Activated CD8-positive, alpha-beta memory T cell treated with anti-CD3 and anti-CD28 coated beads, Interleukin-2, amount 50 U/mL, for 1 hour (primary cell): Measurements from ENCODE around the gene KLHL17.

Experiments used
- DNase-seq: peaks from one replicate; pipeline ENCODE4 v3.0.0-alpha.2; 2020; ENCODE audit errors: extremely low read depth

Gene KLHL17

DNA sequence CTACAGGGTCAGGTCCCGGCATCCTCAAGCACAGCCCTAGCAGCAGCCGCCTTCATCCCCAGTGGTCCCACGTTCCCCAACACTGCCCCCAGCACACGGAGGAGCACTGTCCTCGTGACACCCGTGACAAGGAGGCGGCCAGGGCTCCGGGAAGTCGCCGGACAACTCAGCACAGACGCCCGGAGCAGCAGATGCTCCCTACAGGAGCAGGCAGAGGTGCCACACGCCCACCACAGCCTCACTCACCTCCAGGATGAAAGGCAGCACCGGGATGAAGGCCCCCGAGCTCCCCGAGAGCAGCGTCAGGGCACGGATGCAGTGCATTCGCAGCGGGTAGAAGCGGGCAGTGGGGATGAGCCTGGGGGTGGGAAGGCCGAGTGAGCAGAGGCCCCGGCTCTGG is 9.5 kb upstream of the KLHL17 start:
- no peak for DNase-seq

DNA sequence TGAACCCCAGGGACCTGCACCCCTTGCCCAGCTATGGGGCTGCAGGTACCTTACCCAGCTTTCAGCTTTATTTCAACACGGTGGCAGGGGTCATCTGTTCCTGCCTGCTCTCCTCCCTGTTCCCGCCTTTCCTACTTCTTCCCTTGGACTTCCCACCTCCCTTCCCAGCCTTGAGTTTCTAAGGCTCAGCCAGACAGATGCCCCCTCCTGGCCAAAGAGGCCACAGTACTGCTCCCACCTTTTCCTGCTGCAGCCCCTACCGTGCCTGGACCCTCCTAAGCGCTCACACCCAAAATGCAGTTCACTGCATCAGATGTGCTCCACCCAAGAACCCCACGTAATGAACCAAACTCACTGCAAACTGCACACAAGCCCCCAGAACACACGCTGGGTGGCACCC is 9.0 kb upstream of the KLHL17 start:
- no peak for DNase-seq

DNA sequence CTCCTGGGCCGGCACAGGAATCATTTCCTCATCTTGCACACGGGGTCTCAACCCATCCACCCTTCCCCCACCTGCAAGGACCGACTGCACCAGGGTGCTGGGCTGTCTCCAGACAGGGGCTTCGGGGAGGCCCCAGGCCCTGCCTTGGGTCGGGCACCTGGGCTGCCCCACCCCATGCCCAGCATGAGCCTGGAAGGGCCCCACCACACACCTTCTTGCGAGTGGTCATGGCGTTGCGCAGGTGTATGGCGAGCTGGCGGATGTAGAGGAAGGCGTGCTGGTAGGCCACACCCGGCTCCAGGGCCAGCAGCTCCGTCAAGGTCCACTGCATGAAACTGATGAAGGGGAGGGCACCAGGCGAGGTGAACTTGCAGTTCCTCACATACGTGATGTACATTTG is 8.2 kb upstream of the KLHL17 start:
- DNase-seq, result no peak

DNA sequence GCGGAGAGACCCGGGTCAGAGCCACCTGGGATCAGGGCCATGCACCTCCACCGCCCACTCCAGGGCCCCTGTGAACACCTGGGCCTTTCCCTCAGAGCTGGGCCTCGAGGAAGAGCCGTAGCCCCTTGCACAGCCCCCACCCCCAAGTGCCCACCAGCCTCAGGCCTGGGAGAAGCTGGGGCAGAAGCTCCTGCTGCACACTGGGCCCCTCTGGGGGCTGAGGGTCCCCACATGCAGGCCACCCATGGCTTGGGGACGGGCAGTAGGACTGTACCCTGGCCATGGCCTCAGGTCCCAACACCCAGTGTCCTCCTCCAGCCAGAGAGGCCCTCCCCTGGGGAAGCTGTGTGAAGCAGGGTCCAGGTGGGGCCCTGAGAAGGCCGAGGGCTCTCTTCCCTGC is 7.8 kb upstream of the KLHL17 start:
- no peak for DNase-seq

DNA sequence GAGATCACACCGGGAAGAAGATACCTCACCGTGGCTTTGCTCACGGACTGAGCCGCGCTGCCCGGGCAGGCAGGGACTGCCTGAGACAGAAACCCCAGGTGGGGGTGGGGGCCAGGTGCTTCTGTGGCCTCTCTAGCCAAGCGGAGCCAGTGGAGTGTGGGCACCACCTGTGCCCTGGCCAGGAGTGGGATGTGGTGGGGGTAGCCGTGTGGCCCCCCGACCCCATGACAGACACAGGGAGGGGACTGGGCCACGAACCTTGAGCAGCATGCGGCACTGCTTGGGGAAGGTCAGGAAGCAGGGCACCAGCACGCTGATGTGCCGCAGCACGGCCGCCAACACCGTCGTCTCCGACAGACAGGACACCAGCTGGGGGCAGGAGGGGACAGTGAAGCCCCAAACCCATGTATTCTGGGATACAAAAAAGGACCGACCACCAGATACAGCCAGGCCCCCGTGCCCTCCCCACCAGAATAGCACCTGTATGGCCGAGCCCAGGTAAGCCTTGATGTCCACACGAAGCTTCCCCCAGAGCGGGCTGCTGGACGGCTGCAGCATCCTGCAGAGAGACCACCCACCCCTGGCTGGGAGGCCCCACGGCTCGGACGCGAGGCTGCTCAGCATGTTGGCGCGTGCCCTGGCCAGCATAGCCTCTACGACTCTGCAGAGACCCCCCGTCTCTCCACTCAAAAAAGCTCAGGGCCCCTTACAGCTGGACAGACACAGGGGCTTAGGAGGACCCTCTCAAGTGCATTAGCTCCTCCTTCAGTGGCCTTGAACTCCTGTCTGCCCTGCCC is 6.7 kb upstream of the KLHL17 start:
- DNase-seq, result no peak

DNA sequence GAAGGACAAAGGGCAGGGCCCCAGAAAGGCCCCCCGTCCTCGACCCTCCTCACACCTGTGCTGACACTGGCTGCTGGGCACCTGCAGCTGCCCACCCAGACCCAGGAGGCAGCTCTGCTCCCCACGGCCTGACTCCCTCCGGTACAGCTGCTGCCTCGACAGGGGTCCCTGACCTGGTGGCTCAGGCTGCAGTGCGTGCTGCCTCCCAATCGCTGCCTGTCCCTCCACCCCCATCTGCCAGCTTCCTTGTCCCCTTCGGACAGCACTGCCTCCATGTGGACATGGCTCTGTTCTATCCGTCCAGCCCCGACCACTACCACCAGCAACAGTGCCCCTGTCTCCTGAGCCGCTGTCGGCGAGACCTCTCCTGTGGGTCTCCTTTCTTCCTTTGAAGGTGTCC is 5.5 kb upstream of the KLHL17 start:
- DNase-seq, result no peak

DNA sequence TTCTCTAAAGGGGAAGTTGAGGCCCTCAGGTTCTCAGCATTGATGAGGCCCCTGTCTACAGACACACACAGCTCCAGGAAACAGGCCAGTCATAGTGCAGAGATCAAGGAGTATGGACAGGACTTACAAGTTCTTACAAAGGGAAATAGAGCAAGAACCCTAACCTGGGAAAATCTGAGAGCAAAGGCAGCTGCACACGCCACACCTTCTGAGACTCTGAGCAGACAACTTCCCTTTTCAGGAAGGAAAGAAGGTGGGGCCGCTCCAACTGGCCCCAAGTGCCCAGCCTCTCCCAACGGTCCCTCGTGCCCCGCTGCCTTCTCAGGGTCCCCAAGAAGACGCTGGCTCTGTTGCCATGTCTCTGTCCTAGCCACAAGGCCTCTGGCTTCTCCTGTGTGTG is 4.9 kb upstream of the KLHL17 start:
- no peak for DNase-seq

DNA sequence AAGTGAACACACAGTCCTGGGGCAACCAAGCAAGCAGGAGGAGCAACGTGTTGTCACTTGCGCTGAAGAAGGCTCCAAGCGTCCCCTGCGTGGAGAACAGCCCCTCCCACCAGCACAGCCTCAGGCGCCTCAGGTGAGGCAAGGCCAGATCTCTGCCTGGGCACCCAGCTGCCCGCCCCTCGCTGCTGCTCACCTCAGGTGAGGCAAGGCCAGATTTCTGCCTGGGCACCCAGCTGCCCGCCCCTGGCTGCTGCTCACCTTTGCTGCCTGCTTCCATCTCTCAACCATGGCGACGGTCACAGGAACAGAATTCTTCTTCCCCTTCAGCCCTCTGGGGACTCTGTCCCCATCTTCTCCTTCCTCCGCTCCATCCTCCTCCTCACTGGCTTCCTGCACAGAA is 3.7 kb upstream of the KLHL17 start:
- DNase-seq, result no peak

DNA sequence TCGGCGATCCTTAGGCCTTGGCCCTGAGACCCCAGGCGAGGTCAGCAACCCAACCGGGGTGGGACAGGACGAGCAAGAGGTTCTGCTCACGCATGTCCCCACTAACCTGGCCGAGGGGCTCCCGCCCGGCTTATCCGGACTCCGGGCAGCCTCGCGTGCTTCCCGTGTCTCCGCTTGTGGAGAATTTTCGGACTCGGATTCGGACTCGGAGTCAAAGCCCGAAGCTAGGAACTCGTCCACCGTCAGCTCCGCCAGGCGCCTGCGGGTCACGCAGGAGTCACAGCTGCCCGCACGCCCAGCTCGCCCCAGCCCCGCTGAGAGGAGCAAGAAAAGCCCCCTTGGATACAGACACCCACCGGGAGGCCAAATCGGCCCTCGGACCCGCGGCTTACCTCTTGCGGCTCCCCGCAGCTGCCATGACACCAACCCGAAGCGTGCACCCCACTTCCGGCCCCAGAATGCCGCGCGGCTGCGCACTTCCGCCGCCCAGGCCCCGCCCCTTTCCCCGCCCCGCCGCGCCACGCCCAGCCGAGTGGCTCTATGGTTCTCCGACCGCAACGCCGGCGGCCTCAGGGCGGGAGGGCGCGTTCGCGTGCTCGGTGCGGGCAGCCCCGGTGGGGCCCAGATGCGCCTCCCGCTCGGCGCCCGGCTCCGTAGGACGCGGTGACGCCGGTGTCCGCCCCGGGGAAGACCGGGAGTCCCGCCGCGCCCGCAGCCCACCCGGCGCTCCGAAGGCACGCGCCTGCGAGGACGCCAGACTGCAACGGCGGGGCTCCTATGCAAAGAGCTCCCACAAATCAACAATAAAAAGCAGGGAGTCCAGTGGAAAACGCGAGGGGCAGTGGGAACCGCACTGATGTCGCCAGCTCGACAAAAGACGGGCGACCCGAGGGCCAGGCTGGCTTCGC is 1.3 kb upstream of the KLHL17 start, which contains the start of gene NOC2L:
Gene NOC2L, minus strand, starts transcription at position 434 of the 908 bp plus-strand sequence. Its CDS starts 16 bp downstream, at position 418.
- peak; percentile 71 for DNase-seq

DNA sequence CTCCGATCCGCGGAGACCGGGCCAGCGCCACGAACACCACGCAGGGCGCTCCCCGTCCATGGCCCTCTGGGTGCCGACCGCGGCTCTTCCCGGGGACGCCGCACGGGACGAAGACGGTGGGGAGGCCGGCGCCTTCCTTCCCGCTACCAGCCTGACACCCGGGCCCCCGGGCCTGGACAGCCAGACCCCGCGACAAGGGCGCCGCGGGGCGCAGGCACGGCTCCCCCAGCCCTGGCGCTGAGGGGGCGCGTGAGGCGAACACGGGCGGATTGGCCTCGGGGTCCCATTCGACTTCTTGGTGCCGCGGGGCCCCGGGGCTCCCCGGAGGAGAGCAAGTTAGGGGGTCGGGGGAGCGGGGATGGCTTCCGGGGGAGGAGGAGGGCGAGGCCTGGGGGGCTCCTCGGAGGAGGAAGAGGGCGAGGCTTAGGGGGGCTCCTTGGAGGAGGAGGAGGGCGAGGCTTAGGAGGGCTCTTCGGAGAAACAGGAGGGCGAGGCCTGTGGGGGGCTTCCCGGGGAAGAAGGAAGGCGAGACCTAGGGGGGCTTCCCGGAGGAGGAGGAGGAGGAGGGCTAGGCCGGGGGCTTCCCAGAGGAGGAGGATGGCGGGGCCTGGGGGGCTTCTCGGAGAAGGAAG is 537 bp upstream of the KLHL17 start:
- DNase-seq, result no peak

DNA sequence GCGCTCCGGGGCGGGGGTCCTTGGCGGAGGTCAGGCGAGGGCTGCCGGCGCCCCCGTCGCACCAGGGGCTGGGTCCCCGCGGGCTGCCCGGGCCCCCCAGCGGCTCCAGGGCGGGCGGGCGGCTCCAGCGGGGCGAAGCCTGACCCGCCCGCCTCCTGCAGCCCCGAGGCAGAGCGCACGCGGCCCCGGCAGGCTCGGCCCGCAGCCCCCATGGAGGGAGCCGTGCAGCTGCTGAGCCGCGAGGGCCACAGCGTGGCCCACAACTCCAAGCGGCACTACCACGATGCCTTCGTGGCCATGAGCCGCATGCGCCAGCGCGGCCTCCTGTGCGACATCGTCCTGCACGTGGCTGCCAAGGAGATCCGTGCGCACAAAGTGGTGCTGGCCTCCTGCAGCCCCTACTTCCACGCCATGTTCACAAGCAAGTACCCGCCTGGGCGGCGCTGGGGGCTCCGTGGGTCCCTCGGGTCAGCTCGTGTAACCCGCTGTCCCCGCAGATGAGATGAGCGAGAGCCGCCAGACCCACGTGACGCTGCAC is 817 bp downstream of the KLHL17 start:
- no peak for DNase-seq

DNA sequence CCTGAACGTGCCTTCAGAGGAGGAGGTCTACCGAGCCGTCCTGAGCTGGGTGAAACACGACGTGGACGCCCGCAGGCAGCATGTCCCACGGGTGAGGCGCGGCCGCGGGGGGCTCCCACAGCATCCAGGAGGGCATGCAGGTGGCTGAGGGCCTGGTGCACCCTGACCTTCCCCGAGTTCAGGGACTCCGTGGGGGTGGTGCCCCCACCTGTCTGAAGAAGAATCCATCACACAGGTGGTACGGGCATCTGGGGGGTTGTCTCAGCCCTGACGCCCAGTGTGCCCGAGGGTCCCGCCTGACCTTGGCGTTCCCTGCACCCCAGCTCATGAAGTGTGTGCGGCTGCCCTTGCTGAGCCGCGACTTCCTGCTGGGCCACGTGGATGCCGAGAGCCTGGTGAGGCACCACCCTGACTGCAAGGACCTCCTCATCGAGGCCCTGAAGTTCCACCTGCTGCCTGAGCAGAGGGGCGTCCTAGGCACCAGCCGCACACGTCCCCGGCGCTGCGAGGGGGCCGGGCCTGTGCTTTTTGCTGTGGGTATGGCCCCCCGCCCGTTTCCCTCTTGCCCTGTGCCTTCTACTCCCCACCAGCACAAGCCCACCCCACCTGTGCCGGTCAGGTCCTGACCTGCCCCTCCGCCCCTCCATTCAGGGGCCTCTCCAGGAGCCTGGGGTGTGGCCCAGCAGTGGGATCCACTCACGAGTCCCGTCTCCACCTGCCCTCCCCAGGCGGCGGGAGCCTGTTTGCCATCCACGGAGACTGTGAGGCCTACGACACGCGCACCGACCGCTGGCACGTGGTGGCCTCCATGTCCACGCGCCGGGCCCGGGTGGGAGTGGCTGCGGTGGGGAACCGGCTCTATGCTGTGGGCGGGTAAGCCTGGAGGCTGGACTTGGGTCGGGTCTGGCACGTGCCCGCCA is 2.3 kb downstream of the KLHL17 start:
- DNase-seq, result no peak

DNA sequence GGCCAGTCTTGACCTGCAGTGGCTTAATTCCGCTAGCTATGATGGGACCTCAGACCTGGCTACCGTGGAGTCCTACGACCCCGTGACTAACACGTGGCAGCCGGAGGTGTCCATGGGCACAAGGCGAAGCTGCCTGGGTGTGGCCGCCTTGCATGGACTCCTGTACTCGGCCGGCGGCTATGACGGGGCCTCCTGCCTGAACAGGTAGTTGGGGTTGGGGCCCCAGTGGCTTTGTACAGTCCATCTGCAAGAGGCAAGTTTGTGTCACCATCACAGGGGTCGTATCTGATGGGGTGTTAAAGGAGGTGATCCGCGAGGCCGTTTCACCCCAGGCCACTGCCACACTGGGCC is 2.9 kb downstream of the KLHL17 start:
- no peak for DNase-seq

DNA sequence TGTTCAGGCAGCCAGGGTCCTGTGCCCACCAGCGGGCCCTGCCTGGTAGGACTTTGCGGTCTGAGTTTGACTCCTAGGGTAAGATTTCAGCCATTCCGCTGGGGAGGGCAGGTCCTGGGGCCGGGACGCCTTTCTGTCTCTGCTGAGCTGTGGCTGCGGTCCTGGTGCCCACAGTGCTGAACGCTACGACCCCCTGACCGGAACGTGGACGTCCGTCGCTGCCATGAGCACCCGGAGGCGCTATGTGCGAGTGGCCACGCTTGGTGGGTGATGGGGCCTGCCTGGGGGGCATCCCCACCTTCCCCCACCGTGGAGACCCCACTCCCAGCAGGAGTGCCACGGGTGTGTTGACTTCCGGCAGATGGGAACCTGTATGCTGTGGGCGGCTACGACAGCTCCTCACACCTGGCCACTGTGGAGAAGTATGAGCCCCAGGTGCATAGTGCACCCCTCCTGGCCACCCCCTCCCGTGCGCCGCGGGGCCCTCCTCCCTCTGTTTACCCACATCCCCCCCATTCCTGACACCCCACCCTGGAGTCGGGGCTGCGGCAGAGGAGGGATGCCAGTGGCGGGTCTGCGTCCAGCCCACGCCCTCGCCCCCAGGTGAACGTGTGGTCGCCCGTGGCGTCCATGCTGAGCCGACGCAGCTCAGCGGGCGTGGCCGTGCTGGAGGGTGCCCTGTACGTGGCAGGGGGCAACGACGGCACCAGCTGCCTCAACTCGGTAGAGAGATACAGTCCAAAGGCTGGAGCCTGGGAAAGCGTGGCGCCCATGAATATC is 3.6 kb downstream of the KLHL17 start:
- no peak for DNase-seq

DNA sequence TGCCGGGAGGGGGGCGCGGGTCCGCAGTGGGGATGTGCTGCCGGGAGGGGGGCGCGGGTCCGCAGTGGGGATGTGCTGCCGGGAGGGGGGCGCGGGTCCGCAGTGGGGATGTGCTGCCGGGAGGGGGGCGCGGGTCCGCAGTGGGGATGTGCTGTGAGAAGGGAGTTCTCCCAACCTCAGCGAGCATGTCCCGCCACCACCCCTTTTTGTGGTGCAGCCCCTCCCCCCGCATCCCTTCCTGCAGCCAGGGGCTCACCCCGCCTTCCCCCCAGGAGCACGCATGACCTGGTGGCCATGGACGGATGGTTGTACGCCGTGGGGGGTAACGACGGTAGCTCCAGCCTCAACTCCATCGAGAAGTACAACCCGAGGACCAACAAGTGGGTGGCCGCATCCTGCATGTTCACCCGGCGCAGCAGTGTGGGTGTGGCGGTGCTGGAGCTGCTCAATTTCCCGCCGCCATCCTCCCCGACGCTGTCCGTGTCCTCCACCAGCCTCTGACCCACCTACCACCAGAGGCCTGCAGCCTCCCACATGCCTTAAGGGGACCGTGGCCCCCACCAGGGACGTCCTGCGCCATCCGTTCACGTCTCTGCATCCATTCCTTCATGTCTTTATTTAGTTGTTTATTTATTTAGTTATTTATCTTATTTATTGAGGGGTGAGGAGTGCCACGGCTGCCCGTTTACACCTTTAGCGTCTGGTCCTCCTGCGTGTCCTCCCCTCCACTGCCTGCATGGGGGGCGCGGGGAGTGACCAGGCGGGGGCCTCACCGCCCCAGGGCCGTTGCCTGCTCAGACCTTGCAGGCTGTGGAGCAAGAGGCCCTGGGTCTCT is 4.5 kb downstream of the KLHL17 start:
- DNase-seq, result no peak

DNA sequence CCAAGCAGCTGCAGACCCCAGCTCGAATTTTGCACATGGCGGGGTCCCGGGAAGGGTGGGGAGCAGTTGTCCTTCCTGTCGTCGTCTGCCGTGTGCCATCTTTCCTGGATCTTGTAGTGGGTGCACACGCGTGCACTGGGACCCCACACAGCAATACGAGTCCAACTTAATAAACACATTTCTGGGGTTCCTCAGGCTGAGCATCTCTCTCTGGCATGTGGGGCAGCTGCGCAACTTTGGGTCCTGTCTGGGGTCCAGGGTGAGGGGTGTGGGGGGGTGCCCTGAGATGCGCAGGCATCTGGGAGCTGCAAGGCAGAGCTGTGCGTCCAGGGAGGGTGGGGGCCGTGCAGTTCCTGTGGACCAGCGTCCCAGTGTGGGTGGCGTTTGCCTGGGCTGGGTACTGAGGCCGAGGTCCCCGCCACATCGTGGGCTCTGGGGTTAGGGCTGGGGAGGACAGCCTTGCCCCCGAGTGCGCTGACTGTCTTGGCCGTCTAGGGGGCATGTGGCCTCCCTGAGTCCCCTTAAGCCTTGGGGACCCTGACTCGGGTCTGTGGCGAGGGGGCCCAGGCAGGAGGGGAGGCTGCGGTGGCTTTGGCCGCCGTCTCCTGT is 5.2 kb downstream of the KLHL17 start:
- DNase-seq, result no peak

DNA sequence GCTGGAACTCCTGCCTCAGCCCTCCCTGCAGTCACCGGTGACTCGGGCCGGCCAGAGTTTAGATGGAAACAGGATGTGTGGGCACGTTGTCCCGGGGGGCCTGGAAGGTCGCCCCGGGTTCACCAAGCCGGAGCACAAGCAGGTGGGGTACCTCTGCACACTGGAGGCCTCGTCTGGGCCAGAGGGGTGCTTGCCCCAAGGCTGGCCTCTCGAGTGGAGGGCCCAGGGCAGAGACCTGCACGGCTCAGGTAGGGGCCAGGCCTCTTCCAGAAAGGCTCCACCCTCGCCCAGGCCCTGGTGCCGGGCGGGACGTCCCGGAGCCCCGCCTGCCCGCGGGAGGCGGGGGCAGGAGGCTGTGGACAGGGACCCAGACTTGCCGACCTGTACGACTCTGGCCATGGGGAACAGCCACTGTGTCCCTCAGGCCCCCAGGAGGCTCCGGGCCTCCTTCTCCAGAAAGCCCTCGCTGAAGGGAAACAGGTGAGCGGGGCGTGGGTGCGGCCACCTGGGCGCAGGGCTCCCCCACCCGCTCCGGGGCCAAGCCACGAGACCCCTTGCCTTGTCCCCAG is 5.8 kb downstream of the KLHL17 start, which contains the start of gene PLEKHN1:
Gene PLEKHN1, plus strand, starts transcription at position 348 of the 569 bp plus-strand sequence. Its CDS starts 50 bp downstream, at position 398.
- no peak for DNase-seq

DNA sequence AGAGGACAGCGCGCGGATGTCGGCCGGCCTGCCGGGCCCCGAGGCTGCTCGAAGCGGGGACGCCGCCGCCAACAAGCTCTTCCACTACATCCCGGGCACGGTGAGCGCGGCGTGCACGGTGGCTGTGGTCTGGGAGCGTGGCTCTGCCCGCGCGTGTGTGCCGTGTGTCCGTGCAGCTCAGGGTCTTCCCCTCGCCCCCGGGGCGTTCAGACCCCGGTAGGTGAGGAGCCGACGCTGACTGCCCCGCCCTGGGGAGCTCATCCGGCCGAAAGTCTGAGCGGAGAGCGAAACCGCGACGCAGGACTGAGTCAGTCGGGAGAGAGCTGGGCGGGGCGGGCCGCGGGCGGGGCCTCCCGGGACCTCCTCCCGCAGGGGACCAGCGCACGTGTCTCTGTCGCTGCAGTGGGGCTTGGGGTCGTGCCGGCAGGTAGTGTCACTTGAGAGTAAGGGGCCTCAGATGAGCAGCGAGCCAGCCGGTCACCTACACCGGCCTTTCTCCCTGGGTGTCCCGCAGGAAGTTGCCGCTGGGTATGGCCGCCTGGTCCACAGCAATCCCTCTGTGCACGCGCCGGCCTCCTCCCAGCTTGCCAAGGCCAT is 6.4 kb downstream of the KLHL17 start:
- DNase-seq, result peak; percentile 52
